BJ (cell line): ENCODE measurements around the gene IGFBPL1. TPM values are rescaled to one million over a fixed set of nuclear protein-coding genes. Genes with fewer than 3 reads are reported as not detected.

ENCODE experiments used
- CTCF ChIA-PET: fragments of 350-600 bp; formaldehyde crosslinking; extraction: SDS; loops from one replicate; lab custom pipeline; 2021; ENCODE audit warnings: antibody characterized with exemption, inconsistent platforms; lab: Yijun Ruan, JAX
- POLR2A ChIA-PET: fragments of 300-600 bp; sonication (Branson Sonifier 250); formaldehyde crosslinking; extraction: SDS; loops from one replicate; lab custom pipeline; 2021; ENCODE audit warnings: antibody characterized with exemption; lab: Charles Lee
- DNase-seq: peaks from one replicate; pipeline ENCODE4 v3.0.0-alpha.2; 2011; ENCODE audit warnings: low read depth
- H3K27me3 ChIP-seq: 2 replicates; pipeline ENCODE4 v1.6.0; 2011; ENCODE audit warnings: low read length; ENCODE audit not compliant: control insufficient read depth, insufficient read depth
- H3K36me3 ChIP-seq: 2 replicates; pipeline ENCODE4 v1.5.1; 2011; ENCODE audit warnings: low read length; ENCODE audit not compliant: control insufficient read depth, insufficient read depth
- H3K4me3 ChIP-seq: 2 replicates; pipeline ENCODE4 v1.5.1; 2011; ENCODE audit warnings: low read depth, mild to moderate bottlenecking, control low read depth, low read length
- polyA plus RNA-seq: library from polyadenylated mRNA; depleted of rRNA; stranded (reverse); fragments of >200 nt; gene quantifications from 2 replicates; pipeline ENCODE4 v1.2.3, GENCODE V29; 2011
- TF ChIP-seq, protein P1 (sequence below): IDR thresholded peaks from 2 replicates; pipeline ENCODE4 v1.5.1; 2011; ENCODE audit warnings: low read depth, mild to moderate bottlenecking, control low read depth, inconsistent platforms, low read length, moderate library complexity; ENCODE audit not compliant: insufficient read depth

The IGFBPL1 gene
- polyA plus RNA-seq, 1 experiment = 0.37 TPM

DNA sequence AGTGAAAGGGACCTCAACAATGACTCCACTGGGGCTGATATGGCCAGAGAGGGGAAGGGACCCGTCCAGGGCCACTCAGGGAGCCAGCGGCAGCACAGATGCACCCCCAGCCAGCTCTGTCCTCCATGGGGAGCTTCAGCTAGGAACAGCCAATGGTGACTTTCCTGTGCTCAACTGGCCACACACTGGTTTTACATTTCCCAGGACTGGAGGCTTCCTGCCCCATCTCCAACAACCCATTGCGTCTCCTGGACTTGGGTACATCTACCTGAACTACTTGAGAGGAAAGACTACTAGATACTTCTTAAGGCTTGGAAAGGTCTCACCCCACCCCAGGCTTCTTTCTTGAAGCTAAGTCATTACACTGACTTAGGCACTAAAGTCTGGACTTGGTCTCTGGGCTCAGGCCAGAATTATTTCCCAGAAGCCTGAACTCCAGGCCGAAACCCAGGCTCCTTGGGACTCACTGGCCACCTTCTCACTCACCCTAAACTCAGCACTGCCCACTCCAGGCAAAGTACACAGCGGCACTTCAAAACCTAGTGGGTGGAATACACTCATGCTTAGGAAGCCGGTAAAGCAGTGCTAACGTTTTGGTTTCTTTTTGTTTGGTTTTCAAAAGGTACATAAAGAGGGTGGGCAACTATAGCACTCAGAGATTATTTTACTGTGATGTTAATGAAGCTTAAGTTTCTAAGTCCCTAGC is 1.5 kb downstream of the IGFBPL1 start:
- ChIA-PET POLR2A (no interaction called here), CTCF (interaction anchor here (1.1 to 5.8 kb wide), 3 partner anchors 10 to 59 kb away, joined by 4 to 31 read pairs (median 4); no protein-coding TSS in a partner anchor)
- DNase-seq = no peak
- TF ChIP-seq, protein P1, sequence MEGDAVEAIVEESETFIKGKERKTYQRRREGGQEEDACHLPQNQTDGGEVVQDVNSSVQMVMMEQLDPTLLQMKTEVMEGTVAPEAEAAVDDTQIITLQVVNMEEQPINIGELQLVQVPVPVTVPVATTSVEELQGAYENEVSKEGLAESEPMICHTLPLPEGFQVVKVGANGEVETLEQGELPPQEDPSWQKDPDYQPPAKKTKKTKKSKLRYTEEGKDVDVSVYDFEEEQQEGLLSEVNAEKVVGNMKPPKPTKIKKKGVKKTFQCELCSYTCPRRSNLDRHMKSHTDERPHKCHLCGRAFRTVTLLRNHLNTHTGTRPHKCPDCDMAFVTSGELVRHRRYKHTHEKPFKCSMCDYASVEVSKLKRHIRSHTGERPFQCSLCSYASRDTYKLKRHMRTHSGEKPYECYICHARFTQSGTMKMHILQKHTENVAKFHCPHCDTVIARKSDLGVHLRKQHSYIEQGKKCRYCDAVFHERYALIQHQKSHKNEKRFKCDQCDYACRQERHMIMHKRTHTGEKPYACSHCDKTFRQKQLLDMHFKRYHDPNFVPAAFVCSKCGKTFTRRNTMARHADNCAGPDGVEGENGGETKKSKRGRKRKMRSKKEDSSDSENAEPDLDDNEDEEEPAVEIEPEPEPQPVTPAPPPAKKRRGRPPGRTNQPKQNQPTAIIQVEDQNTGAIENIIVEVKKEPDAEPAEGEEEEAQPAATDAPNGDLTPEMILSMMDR = no peak
- Histone ChIP-seq H3K4me3 (no peak overlapping the region), H3K27me3 (peaks cover 13% of the 10 kb centered on the region), H3K36me3 (no peaks in the 10 kb centered on the region)

DNA sequence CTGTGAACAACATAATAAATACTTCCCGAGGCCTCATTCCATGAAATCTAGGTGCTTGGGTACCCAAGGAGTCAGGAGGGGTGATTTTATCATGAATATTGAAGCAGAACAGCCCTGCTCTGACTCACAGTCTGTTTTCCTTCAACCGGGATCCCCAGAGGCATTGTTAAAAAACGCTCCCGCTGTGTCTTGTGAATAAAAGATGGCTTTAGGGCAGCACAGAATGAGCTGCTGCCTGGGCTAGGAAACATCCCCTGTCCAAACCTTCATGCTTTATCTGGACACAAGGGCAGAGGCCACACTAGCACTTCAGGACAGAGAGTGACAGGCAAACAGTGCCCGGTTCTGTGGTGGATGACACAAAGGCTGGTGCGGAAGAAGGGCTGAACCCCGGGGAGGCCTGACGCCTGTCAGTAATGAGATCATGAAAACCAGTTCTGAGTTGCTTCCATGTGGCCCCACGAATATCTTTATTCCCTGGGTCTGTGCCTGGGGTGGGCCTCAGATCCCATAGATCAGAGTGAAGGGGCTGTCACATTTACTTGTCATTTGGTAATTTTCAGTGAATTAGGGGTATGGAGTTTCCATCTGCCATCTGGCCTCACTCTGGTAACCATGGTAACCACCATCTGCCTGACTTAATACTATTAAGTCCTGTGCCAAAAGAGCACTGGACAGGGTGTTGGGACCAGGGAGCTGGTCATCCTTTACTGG is 2.6 kb downstream of the IGFBPL1 start:
- Histone ChIP-seq H3K36me3 (no peaks in the 10 kb centered on the region), H3K27me3 (peaks cover 13% of the 10 kb centered on the region), H3K4me3 (no peak overlapping the region)
- ChIA-PET POLR2A (no interaction called here), CTCF (interaction anchor here (1.1 to 5.8 kb wide), 4 partner anchors 11 to 58 kb away, joined by 3 to 31 read pairs (median 4); no protein-coding TSS in a partner anchor)
- TF ChIP-seq, protein P1 = no peak
- DNase-seq = no peak

DNA sequence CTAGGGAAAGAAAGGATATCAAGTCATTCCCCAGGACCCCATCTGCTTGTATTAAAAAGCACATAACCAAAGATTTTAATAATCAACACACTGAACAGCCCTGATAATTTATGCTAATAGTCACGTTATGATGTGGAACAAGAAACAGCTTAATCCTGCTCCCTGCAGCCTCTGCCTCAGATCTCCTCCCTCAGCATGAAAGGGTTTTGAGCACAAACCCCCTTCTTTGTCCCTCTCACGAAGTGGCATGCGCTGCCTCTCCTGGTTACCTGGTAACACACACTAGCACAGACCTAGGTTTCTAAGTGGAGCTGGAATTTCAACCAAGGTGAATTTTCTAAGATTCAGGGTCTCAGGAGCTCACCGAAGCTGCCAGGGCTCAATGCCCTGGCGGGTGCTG is 5.1 kb downstream of the IGFBPL1 start:
- ChIA-PET CTCF (interaction anchor here (5.8 kb wide), 1 partner anchor 13 kb away, joined by 31 read pairs; no protein-coding TSS in a partner anchor), POLR2A (no interaction called here)
- H3K36me3 ChIP-seq = no peaks in the 10 kb centered on the region
- no peak for DNase-seq
- peaks cover 19% of the 10 kb centered on the region for H3K27me3 ChIP-seq
- H3K4me3 ChIP-seq = no peak overlapping the region
- TF ChIP-seq, protein P1 = no peak

DNA sequence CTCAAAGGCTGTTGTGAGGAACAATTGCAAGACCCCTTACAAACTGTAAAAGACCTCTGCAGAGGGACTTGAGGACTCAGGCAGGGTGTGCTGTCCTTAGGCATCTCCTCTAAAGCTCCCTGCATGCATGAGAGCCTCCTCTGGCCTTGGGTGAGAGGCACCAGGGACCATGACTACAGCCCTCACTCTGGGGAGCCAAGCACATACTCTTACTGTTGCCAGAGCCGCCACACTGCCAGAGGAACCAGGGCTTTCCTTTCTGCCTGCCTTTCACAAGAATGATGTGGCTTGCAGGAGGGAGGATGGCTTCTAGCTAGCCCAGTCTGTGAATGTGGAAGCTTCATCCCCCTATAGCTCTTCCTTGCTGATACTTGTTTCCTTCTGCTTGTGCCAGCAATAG is 5.9 kb downstream of the IGFBPL1 start:
- no peaks in the 10 kb centered on the region for H3K36me3 ChIP-seq
- peaks cover 16% of the 10 kb centered on the region for H3K27me3 ChIP-seq
- CTCF ChIA-PET = interaction anchor here (2.2 to 3.5 kb wide), 2 partner anchors 10 to 15 kb away, joined by 10 to 36 read pairs; no protein-coding TSS in a partner anchor
- DNase-seq = no peak
- POLR2A ChIA-PET = no interaction called here
- H3K4me3 ChIP-seq = no peak overlapping the region
- TF ChIP-seq, protein P1 = no peak
